Neural crest cell (in vitro differentiated cells): ENCODE data around the gene MANBA. TPM values are rescaled to one million over a fixed set of nuclear protein-coding genes. Genes with fewer than 3 reads are reported as not detected.
"Not testable (repeated sequence)": the region's sequence is repeated elsewhere in the genome, so short reads cannot be mapped to it uniquely, and the experiment has no call there.

Source experiments
- DNase-seq: peaks from one replicate; pipeline ENCODE4 v3.0.0; 2021; ENCODE audit warnings: low read depth, mixed read lengths, low spot score
- H3K27ac Mint-ChIP-seq: one replicate; pipeline ENCODE4 v1.8.0; 2021; ENCODE audit warnings: mild to moderate bottlenecking, mixed read lengths; ENCODE audit not compliant: unreplicated experiment
- H3K27me3 Mint-ChIP-seq: 2 replicates; pipeline ENCODE4 v1.8.0; 2021; ENCODE audit warnings: low read depth, mild to moderate bottlenecking, mixed read lengths
- H3K36me3 Mint-ChIP-seq: 2 replicates; pipeline ENCODE4 v1.8.0; 2021; ENCODE audit warnings: low read depth, mild to moderate bottlenecking, mixed read lengths
- H3K4me1 Mint-ChIP-seq: 2 replicates; pipeline ENCODE4 v1.8.0; 2021; ENCODE audit warnings: mixed read lengths
- H3K4me3 Mint-ChIP-seq: one replicate; pipeline ENCODE4 v1.8.0; 2021; ENCODE audit warnings: mild to moderate bottlenecking, mixed read lengths
- H3K9me3 Mint-ChIP-seq: 2 replicates; pipeline ENCODE4 v1.8.0; 2021; ENCODE audit warnings: mixed read lengths
- CTCF ChIP-seq: fragments of 200-600 bp; sonication (generic); conservative IDR thresholded peaks from 2 replicates; pipeline ENCODE4 v1.5.0; 2021; ENCODE audit warnings: antibody characterized with exemption, mild to moderate bottlenecking
- total RNA-seq: library from RNA; stranded (reverse); gene quantifications from 2 replicates; pipeline ENCODE4 v1.2.1, GENCODE V29; 2021

Gene MANBA
- total RNA-seq, 1 donor from 2014 or later: 18.4 TPM

- Mint-ChIP-seq H3K27ac (no peak overlapping the region), H3K4me1 (peaks cover 5% of the 10 kb centered on the region), H3K27me3 (no peaks in the 10 kb centered on the region), H3K9me3 (peaks cover 2% of the 10 kb centered on the region), H3K36me3 (peaks cover 24% of the 10 kb centered on the region), H3K4me3 (no peak overlapping the region)
- TF ChIP-seq CTCF: no peak
- DNase-seq: no peak
Observed at GRCh38 chr4:102710986-102711385, 49.8 kb downstream of the MANBA start.

DNA sequence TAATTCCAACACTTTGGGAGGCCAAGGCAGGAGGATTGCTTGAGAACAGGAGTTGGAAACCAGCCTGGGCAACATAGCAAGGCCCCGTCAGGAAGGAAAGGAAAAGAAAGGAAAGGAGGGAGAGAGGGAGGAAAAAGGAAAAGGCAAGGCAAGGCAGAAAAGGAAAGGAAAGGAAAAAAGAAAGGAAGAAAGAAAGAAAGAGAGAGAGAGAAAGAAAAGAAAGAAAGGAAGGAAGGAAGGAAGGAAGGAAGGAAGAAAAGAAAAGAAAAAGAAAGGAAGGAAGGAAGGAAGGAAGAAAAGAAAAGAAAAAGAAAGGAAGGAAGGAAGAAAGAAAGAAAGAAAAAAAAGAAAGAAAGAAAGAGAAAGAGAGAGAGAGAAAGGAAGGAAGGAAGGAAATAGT, 51.7 kb downstream of the MANBA start:
- H3K36me3 Mint-ChIP-seq: peaks cover 24% of the 10 kb centered on the region
- not testable (repeated sequence) for H3K9me3 Mint-ChIP-seq, H3K27me3 Mint-ChIP-seq, DNase-seq, H3K4me3 Mint-ChIP-seq, H3K27ac Mint-ChIP-seq, H3K4me1 Mint-ChIP-seq

- Mint-ChIP-seq H3K27ac (no peak overlapping the region), H3K4me1 (no peaks in the 10 kb centered on the region), H3K9me3 (peaks cover 9% of the 10 kb centered on the region), H3K27me3 (no peaks in the 10 kb centered on the region), H3K36me3 (peaks cover 35% of the 10 kb centered on the region), H3K4me3 (no peak overlapping the region)
- DNase-seq: no peak
- no peak for TF ChIP-seq CTCF
Observed at GRCh38 chr4:102707150-102707549, 53.6 kb downstream of the MANBA start.

GRCh38 chr4:102705391-102705935, 55.3 kb downstream of the MANBA start:
- DNase-seq: no peak
- H3K4me1 Mint-ChIP-seq: no peaks in the 10 kb centered on the region
- peaks cover 11% of the 10 kb centered on the region for H3K9me3 Mint-ChIP-seq
- TF ChIP-seq CTCF: no peak
- peak overlapping the region; percentile 57 for H3K27ac Mint-ChIP-seq
- no peak overlapping the region for H3K4me3 Mint-ChIP-seq
- peaks cover 28% of the 10 kb centered on the region for H3K36me3 Mint-ChIP-seq
- H3K27me3 Mint-ChIP-seq: no peaks in the 10 kb centered on the region

GRCh38 chr4:102696758-102697157, 64.0 kb downstream of the MANBA start:
- Mint-ChIP-seq H3K27me3 (no peaks in the 10 kb centered on the region), H3K9me3 (peaks cover 3% of the 10 kb centered on the region), H3K27ac (no peak overlapping the region), H3K4me3 (no peak overlapping the region), H3K36me3 (peaks cover 10% of the 10 kb centered on the region), H3K4me1 (no peaks in the 10 kb centered on the region)
- DNase-seq: no peak
- TF ChIP-seq CTCF: no peak

- H3K4me3 Mint-ChIP-seq: no peak overlapping the region
- TF ChIP-seq CTCF: no peak
- DNase-seq: no peak
- H3K36me3 Mint-ChIP-seq: peaks cover 6% of the 10 kb centered on the region
- H3K27me3 Mint-ChIP-seq: no peaks in the 10 kb centered on the region
- H3K27ac Mint-ChIP-seq: peak overlapping the region; percentile 30
- H3K9me3 Mint-ChIP-seq: no peaks in the 10 kb centered on the region
- no peaks in the 10 kb centered on the region for H3K4me1 Mint-ChIP-seq
Observed at GRCh38 chr4:102694791-102695190, 66.0 kb downstream of the MANBA start.
